SIG-M5 (cell line): ENCODE measurements around the gene DNASE2B.

Experiments
- DNase-seq: peaks from one replicate; lab custom pipeline; 2025; lab: John Stamatoyannopoulos, UW

DNASE2B gene

DNA sequence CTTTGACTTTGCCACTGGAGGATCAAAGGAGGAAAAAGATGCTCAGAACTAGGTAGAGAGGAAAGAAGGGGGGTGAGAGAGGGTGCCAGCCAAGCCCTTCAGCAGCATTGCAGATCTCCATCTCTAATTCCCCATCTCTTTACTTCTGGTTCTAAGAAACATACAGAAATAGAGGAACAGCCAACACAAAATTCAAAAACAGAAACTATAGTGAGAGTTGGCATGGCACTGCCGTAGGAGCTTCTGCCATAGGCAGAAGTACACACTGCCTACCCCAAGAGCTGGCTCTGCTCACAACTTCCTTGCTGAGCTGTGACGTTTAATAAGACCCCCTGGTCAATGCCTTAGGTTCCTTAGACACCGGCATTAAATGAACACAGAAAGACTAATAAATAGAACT lies 54.2 kb downstream of the DNASE2B start:
- DNase-seq, result no peak

DNA sequence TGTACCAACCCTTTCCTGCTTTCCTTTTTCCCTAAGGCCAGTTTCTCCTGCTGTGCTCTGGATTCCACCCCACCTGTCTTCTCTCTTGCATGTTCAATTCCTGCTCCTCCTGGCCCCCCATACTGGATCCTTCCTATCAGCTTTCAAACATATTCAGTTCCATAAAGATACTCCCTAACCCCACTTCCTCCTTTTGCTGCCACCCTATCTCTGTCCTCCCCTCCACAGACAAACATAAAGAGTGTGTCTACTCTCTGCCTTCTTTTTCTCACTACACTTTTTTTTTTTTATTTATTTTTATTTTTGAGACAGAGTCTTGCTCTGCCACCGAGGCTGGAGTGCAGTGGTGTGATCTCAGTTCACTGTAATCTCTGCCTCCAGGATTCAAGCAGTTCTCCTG lies 63.8 kb downstream of the DNASE2B start:
- no peak for DNase-seq
